Prostate gland (tissue), 2 donors: Measurements from ENCODE around the gene ZBTB7B. TPM values are rescaled to one million over a fixed set of nuclear protein-coding genes. Genes with fewer than 3 reads are reported as not detected.

Experiments
- DNase-seq: peaks from one replicate; pipeline ENCODE4 v3.0.0-alpha.2; 2019; ENCODE audit warnings: low spot score
- H3K27ac ChIP-seq, 2 donors: fragments of 200-600 bp; sonication (generic); 2 replicates each; pipeline ENCODE4 v1.5.1; 2017 to 2019
- H3K27me3 ChIP-seq: fragments of 200-600 bp; sonication (generic); replicated peaks from 2 replicates; pipeline ENCODE4 v1.5.1; 2019; ENCODE audit not compliant: insufficient read depth
- H3K36me3 ChIP-seq, 2 donors: fragments of 200-600 bp; sonication (generic); 1 replicate in 1 of 2; 2 replicates in 1 of 2; pipeline versions ENCODE4 v1.5.1 to v1.8.1; 2017 to 2019
- H3K4me1 ChIP-seq: fragments of 200-600 bp; sonication (generic); replicated peaks from 2 replicates; pipeline ENCODE4 v1.5.1; 2019
- H3K4me3 ChIP-seq, 2 donors: fragments of 200-600 bp; sonication (generic); 2 replicates each; pipeline ENCODE4 v1.5.1; 2017 to 2019
- H3K9me3 ChIP-seq: fragments of 200-600 bp; sonication (generic); 2 replicates; pipeline ENCODE4 v1.5.1; 2017
- CTCF ChIP-seq, 4 experiments: fragments of 200-600 bp in 2 of 4; fragments of 450-650 bp in 2 of 4; sonication (generic) in 2 of 4; IDR thresholded peaks; 1 replicate in 3 of 4; 2 replicates in 1 of 4; pipeline ENCODE4 v1.5.1; 2016 to 2019; ENCODE audit warnings: antibody characterized with exemption in 4 of 4, mild to moderate bottlenecking in 2 of 4, moderate library complexity in 2 of 4
- POLR2A ChIP-seq: fragments of 450-650 bp; IDR thresholded peaks from one replicate; pipeline ENCODE4 v1.6.1; 2016; ENCODE audit warnings: antibody characterized with exemption, mild to moderate bottlenecking
- POLR2AphosphoS5 ChIP-seq: sonication (generic); formaldehyde crosslinking; IDR thresholded peaks from one replicate; pipeline ENCODE4 v1.6.1; 2017; ENCODE audit warnings: antibody characterized with exemption
- WGBS: methylation state at CpG from one replicate; pipeline ENCODE4 v1.1.5; 2018; 5-methylcytosine and 5-hydroxymethylcytosine counted together
- intact Hi-C: fragments of 100-400 bp; cut with DNase I; formaldehyde crosslinking; loops from one replicate; pipeline ENCODE4 v1.14.2; 2022
- total RNA-seq, 2 donors: library from RNA; depleted of rRNA; stranded (reverse); fragments of >200 nt; gene quantifications; one replicate each; pipeline ENCODE4 v1.1.0, GENCODE V29; 2016

ZBTB7B gene
- total RNA-seq, 2 donors from 2014 or later, result 60.0 to 103 TPM

GRCh38 chr1:155037851-155038441, 35.3 kb downstream of the ZBTB7B start:
- Histone ChIP-seq H3K9me3 (no peaks in the 10 kb centered on the region), H3K27ac (peak overlapping the region; percentile 66 to 72), H3K4me3 (no peak overlapping the region), H3K27me3 (no peaks in the 10 kb centered on the region), H3K36me3 (no peaks in the 10 kb centered on the region), H3K4me1 (peaks cover 5% of the 10 kb centered on the region)
- no peak for DNase-seq
- TF ChIP-seq CTCF (IDR thresholded peaks at IDR 0.05), result no peak
- no peak for TF ChIP-seq POLR2AphosphoS5
- TF ChIP-seq POLR2A, result no peak
- 68% methylated on average over 6 of the region's 6 CpGs for WGBS
- intact Hi-C loops, result no loop called here

DNA sequence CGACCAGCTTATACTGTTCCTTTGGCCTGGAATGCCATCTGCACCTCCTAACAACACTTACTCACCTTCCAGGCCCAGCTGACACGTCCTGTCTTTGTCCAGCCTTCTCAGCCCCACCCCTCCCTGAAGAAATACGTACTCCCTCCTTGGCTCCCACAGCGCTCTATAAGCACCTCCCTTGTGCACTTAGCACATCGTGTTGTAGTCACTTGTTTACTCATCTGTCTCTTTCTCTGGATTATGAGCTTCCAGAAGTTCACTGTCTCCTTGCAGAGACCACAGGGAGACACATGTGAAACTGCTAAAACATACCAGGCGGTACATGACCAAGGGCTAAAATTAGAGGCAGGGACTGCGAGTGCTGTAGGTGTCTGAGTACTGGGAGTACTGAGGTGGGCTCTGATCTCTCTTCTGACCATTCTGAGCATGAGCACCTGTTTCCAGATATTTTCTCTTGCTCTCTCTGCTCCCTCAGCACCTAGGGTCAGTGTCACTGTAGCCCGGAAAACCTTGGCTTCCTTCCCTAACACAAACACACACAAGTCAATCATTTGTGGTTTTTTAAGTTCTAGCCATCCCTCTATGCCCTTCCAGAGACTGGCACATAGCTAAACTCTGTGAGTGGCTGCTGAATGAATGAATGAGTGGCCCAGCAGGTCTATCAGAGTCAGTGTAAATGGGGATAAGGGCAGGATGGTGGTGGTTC, 36.2 kb downstream of the ZBTB7B start:
- WGBS, result 11% methylated on average over 8 of the region's 8 CpGs
- peaks cover 5% of the 10 kb centered on the region for H3K4me1 ChIP-seq
- DNase-seq, result peak; percentile 81
- H3K4me3 ChIP-seq, result no peak overlapping the region
- no peaks in the 10 kb centered on the region for H3K36me3 ChIP-seq
- no peaks in the 10 kb centered on the region for H3K27me3 ChIP-seq
- H3K27ac ChIP-seq, result peak overlapping the region; percentile 66 to 72
- TF ChIP-seq POLR2A, result no peak
- TF ChIP-seq CTCF (IDR thresholded peaks at IDR 0.05), result no peak
- TF ChIP-seq POLR2AphosphoS5, result peak; percentile 95
- H3K9me3 ChIP-seq, result no peaks in the 10 kb centered on the region
- intact Hi-C loops, result no loop called here

DNA sequence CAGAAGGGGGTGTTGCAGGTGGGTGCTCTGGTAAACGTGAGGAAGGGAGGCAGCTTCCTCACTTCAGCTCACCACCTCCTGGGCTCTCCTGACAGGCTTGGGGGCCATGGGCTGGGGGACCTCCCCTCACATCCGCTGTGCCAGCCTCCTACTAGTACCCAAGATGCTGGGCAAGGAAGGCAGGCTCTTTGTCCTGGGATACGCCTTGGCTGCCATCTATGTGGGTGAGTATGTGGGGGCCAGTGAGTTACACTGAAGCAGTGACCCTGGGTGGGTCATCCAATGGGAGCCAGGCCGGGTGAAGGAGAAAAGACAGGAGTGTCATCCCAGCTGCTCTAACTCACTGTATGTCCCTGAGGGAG, 36.7 kb downstream of the ZBTB7B start:
- no peak for DNase-seq

DNA sequence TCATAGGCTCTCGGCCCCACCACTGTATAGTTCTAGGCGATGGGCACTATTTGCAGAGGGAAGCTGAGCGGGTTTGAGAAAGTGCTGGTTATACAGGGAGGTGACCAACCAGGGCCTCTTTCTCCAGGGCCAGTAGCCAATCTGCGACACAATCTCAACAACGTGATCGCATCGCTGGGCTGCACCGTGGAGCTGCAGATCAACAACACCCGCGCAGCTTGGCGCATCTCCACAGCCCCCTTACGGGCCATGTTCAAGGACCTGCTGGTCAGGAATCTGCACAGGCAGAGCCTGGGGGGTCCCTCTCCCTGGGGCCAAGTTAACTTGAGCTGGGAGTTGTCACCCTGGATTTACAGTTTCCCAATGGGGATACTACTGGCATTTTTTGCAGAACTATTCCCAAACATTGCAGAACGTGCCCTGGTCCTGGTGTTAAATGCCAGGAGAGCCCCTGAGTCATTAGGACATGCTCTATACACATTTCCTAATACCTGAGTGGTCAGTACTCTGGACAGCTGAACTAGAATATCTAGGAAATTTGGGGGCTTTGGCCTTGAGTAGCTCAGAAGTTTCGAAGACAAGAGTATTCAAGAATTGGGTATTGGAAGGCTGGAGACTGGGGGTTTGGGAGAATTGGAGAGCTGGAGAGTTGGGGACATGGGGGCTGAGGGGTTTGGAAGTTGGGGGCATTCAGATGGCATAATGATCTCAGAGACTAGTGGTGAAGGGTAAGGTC, 37.9 kb downstream of the ZBTB7B start:
- intact Hi-C loops, result no loop called here
- no peaks in the 10 kb centered on the region for H3K9me3 ChIP-seq
- no peak overlapping the region for H3K4me3 ChIP-seq

More for the DNA sequence above, 36.7 kb downstream of the ZBTB7B start:
- Histone ChIP-seq H3K4me1 (peaks cover 5% of the 10 kb centered on the region), H3K27ac (peak overlapping the region; percentile 66 to 72), H3K9me3 (no peaks in the 10 kb centered on the region), H3K4me3 (no peak overlapping the region), H3K36me3 (no peaks in the 10 kb centered on the region), H3K27me3 (no peaks in the 10 kb centered on the region)
- TF ChIP-seq CTCF (IDR thresholded peaks at IDR 0.05) (no peak), POLR2A (no peak), POLR2AphosphoS5 (no peak)
- intact Hi-C loops, result no loop called here
- WGBS, result 74% methylated on average over 4 of the region's 4 CpGs

More for the DNA sequence above, 37.9 kb downstream of the ZBTB7B start:
- 83% methylated on average over 14 of the region's 14 CpGs for WGBS
- Histone ChIP-seq H3K4me1 (peaks cover 5% of the 10 kb centered on the region), H3K36me3 (no peaks in the 10 kb centered on the region), H3K27me3 (no peaks in the 10 kb centered on the region), H3K27ac (no peak overlapping the region)
- TF ChIP-seq CTCF (IDR thresholded peaks at IDR 0.05) (no peak), POLR2AphosphoS5 (no peak), POLR2A (no peak)
- DNase-seq, result no peak
